GM12892 (cell line): ENCODE data around the gene IGFBP5.

Source experiments
- POLR2A ChIP-seq: IDR thresholded peaks from 2 replicates; pipeline ENCODE4 v1.6.1; 2011; ENCODE audit warnings: low read depth, low read length, control low read depth
- POLR2AphosphoS5 ChIP-seq: IDR thresholded peaks from 2 replicates; pipeline ENCODE4 v1.6.1; 2011; ENCODE audit warnings: low read depth, low read length, control low read depth
- TAF1 ChIP-seq: IDR thresholded peaks from 2 replicates; pipeline ENCODE4 v1.6.1; 2011; ENCODE audit warnings: low read depth, mild to moderate bottlenecking, control low read depth, low read length, borderline replicate concordance

- TF ChIP-seq POLR2A (no peak), POLR2AphosphoS5 (no peak), TAF1 (no peak)
Observed at GRCh38 chr2:216737676-216738075, 42.3 kb upstream of the IGFBP5 start.
